NK-92 (cell line): ENCODE measurements around the gene DENND5A.

Experiments
- DNase-seq: peaks from one replicate; lab custom pipeline; 2025; ENCODE audit not compliant: unreplicated experiment; lab: John Stamatoyannopoulos, UW

DENND5A gene

GRCh38 chr11:9139628-9140357, 125.4 kb downstream of the DENND5A start:
- DNase-seq: no peak

GRCh38 chr11:9138612-9139579, 126.3 kb downstream of the DENND5A start:
- DNase-seq: no peak

- DNase-seq: no peak
These were observed 127.1 kb downstream of the DENND5A start for GRCh38 chr11:9138133-9138453.

- DNase-seq: no peak
These were observed 127.6 kb downstream of the DENND5A start for GRCh38 chr11:9137293-9138132.

- no peak for DNase-seq
These were observed 128.4 kb downstream of the DENND5A start for GRCh38 chr11:9136741-9137140.

GRCh38 chr11:9133956-9134355, 131.2 kb downstream of the DENND5A start:
- DNase-seq: no peak

GRCh38 chr11:9132203-9132878, 132.8 kb downstream of the DENND5A start:
- no peak for DNase-seq

GRCh38 chr11:9130297-9130696, 134.9 kb downstream of the DENND5A start:
- no peak for DNase-seq

- DNase-seq: no peak
These were observed 138.5 kb downstream of the DENND5A start for GRCh38 chr11:9126636-9127035.

GRCh38 chr11:9125185-9125886, 139.8 kb downstream of the DENND5A start:
- no peak for DNase-seq

GRCh38 chr11:9123595-9124304, 141.4 kb downstream of the DENND5A start:
- DNase-seq: no peak

GRCh38 chr11:9121469-9121796, 143.7 kb downstream of the DENND5A start:
- DNase-seq: no peak

GRCh38 chr11:9120664-9121468, 144.3 kb downstream of the DENND5A start:
- DNase-seq: no peak

GRCh38 chr11:9118277-9118676, 146.9 kb downstream of the DENND5A start:
- no peak for DNase-seq

GRCh38 chr11:9112075-9112474, 153.1 kb downstream of the DENND5A start:
- no peak for DNase-seq

GRCh38 chr11:9109858-9110731, 155.1 kb downstream of the DENND5A start:
- no peak for DNase-seq

GRCh38 chr11:9104580-9104979, 160.6 kb downstream of the DENND5A start:
- no peak for DNase-seq
